Naive thymus-derived CD8-positive, alpha-beta T cell (primary cell): ENCODE results near the gene CTBP2. TPM values are rescaled to one million over a fixed set of nuclear protein-coding genes. Genes with fewer than 3 reads are reported as not detected.

Experiments
- ATAC-seq, 2 donors: fragments of 150-1000 bp; cut with Tn5 transposase in 1 of 2; sonication (Bioruptor Pico), chemical (Tn5 transposase) in 1 of 2; 1 replicate in 1 of 2; 2 replicates in 1 of 2; pipeline ENCODE4 v1.10.0; 2021; ENCODE audit warnings: mild to moderate bottlenecking in 2 of 2, moderate library complexity in 2 of 2
- POLR2A ChIA-PET: fragments of 350-600 bp; sonication (Branson Sonifier 250); formaldehyde crosslinking; loops from one replicate; lab custom pipeline; 2021; ENCODE audit warnings: antibody characterized with exemption; lab: Charles Lee
- DNase-seq, 10 donors: peaks; one replicate each; pipeline versions ENCODE4 v3.0.0 to v3.0.0-alpha.2; 2020 to 2022
- H3K27ac Mint-ChIP-seq, 10 donors: one replicate each; pipeline ENCODE4 v1.8.0; 2020 to 2022; ENCODE audit warnings: mild to moderate bottlenecking in 10 of 10, mixed read lengths in 10 of 10, moderate library complexity in 4 of 10, inconsistent platforms in 1 of 10
- H3K27me3 Mint-ChIP-seq, 5 donors: one replicate each; pipeline ENCODE4 v1.8.0; 2021 to 2022; ENCODE audit warnings: mixed read lengths in 5 of 5
- H3K36me3 Mint-ChIP-seq, 3 donors: one replicate each; pipeline ENCODE4 v1.8.0; 2020 to 2022; ENCODE audit warnings: mixed read lengths in 3 of 3, mild to moderate bottlenecking in 2 of 3, inconsistent platforms in 1 of 3
- H3K4me1 Mint-ChIP-seq, 4 donors: one replicate each; pipeline ENCODE4 v1.8.0; 2021 to 2022; ENCODE audit warnings: mixed read lengths in 4 of 4
- H3K4me3 Mint-ChIP-seq, 10 donors: one replicate each; pipeline ENCODE4 v1.8.0; 2020 to 2022; ENCODE audit warnings: mild to moderate bottlenecking in 10 of 10, mixed read lengths in 10 of 10, moderate library complexity in 6 of 10, inconsistent platforms in 1 of 10
- H3K9me3 Mint-ChIP-seq, 9 donors: one replicate each; pipeline ENCODE4 v1.8.0; 2020 to 2022; ENCODE audit warnings: mixed read lengths in 9 of 9, mild to moderate bottlenecking in 3 of 9, inconsistent platforms in 1 of 9, moderate library complexity in 1 of 9
- polyA plus RNA-seq, 3 donors: library from polyadenylated mRNA; unstranded; fragments of 300-500 nt; fragmentation: Illumina TruSeq; gene quantifications; one replicate each; pipeline ENCODE4 v1.2.3, GENCODE V29; 2021
- total RNA-seq, 8 experiments: library from RNA in 2 of 8; stranded (reverse) in 2 of 8; gene quantifications; one replicate each; pipeline ENCODE4 v1.2.3 and lab custom pipeline; 2021 to 2026

The CTBP2 gene
- total and polyA plus RNA-seq, 5 experiments from 2014 or later: 0.05 to 3.1 (median 0.42) TPM

DNA sequence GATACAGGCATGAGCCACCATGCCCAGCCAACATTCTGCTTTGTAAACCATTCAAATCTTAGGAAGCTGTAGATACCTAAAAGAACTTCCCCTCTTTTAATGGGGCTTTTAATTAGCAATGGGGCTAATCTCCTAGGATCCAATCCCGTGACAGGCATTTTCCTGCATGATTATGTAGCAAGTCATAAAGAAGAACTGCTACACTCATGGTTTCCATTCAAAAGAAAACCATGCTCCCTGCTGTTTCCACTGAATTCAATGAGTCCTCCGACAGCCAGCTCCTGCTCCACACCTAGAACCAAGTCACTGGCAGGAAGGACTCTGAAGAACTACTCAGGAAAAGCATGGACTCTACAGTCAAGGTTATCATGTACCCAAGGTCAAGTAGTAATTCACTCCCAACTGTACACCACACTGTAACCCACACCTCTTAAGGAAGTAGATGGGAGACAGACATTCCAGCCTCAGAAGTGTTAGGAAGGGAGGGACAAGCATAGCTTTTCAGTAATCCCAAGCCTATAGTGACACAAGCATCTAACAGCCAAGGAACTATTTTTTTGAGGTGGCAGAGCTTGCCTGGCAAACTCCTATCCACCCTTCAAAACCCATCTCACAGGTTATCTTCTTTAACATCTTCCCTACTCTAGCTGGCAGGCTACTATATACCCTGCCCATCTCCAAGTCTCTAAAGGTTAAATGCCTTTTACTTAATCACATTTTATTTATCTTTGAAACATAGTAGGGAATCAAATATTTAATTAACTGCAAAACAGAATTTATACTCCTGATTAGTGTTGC lies 47.5 kb downstream of the CTBP2 start:
- Mint-ChIP-seq H3K9me3 (peaks cover 0 to 2% (median 2%) of the 10 kb centered on the region in 9 donors), H3K36me3 (peaks cover 0 to 1% (median 0%) of the 10 kb centered on the region in 3 donors), H3K4me3 (no peak overlapping the region), H3K4me1 (peaks cover 0 to 12% (median 0%) of the 10 kb centered on the region in 4 donors), H3K27me3 (no peaks in the 10 kb centered on the region), H3K27ac (no peak overlapping the region)
- ATAC-seq: no peak
- DNase-seq: peak in 1 of 10 donors; percentile 13
- POLR2A ChIA-PET: no interaction called here

- Mint-ChIP-seq H3K4me3 (no peak overlapping the region), H3K4me1 (peaks cover 0 to 7% (median 0%) of the 10 kb centered on the region in 4 donors), H3K27ac (no peak overlapping the region), H3K36me3 (peaks cover 0 to 7% (median 0%) of the 10 kb centered on the region in 3 donors), H3K27me3 (no peaks in the 10 kb centered on the region), H3K9me3 (peaks cover 0 to 10% (median 3%) of the 10 kb centered on the region in 9 donors)
- POLR2A ChIA-PET: no interaction called here
- DNase-seq (no peak), ATAC-seq (no peak)
These were observed 49.1 kb downstream of the CTBP2 start for GRCh38 chr10:125111118-125111727.

- H3K4me3 Mint-ChIP-seq: no peak overlapping the region
- DNase-seq: no peak
- H3K4me1 Mint-ChIP-seq: peaks cover 0 to 3% (median 0%) of the 10 kb centered on the region in 4 donors
- POLR2A ChIA-PET: no interaction called here
- peaks cover 0 to 7% (median 0%) of the 10 kb centered on the region in 3 donors for H3K36me3 Mint-ChIP-seq
- peaks cover 0 to 10% (median 3%) of the 10 kb centered on the region in 9 donors for H3K9me3 Mint-ChIP-seq
- no peak overlapping the region for H3K27ac Mint-ChIP-seq
- H3K27me3 Mint-ChIP-seq: peaks cover 0 to 2% (median 0%) of the 10 kb centered on the region in 5 donors
- ATAC-seq: no peak
These were observed 52.3 kb downstream of the CTBP2 start for GRCh38 chr10:125107965-125108580.

DNA sequence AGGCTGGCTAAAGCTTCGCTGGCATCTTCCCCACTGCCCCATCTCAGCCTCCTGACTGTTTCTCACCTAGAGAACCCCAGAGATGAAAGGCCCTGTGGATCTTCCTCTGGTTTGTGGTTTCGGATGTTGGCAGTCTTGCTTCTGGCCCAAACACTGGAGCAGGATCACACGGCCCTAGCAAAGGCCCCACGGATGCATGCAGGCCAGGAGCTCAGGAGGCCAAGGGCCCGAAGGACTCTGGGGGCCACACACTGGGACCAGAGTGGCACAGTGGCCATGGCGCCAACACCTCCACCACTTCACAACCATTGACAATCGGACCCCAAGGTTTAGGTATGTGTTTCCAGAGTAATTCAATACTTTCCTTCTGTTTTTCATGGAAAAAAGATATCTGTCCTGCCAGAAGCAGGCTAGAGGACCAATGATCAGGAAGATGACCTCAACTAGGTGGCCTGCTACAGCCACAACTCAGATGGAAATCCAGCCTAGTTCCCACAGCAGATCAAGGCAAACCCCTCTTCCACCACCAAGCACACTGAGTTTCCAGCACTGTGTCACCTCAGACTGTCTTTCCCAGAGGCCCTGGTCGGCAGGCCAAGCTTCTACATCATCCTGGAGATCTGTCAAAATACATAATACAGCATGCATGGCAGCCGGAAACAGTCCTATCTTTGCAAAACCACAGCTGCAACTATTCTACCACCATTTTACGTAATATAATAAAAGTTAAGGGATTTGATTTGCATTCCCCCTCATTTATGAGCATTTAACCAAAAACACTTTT lies 53.0 kb downstream of the CTBP2 start:
- peak in 1 of 10 donors; percentile 24 for DNase-seq
- Mint-ChIP-seq H3K4me1 (peaks cover 0 to 5% (median 0%) of the 10 kb centered on the region in 4 donors), H3K27me3 (peaks cover 0 to 2% (median 0%) of the 10 kb centered on the region in 5 donors), H3K9me3 (peaks cover 0 to 10% (median 3%) of the 10 kb centered on the region in 9 donors), H3K36me3 (peaks cover 0 to 7% (median 0%) of the 10 kb centered on the region in 3 donors), H3K4me3 (no peak overlapping the region), H3K27ac (no peak overlapping the region)
- POLR2A ChIA-PET: no interaction called here
- no peak for ATAC-seq

DNA sequence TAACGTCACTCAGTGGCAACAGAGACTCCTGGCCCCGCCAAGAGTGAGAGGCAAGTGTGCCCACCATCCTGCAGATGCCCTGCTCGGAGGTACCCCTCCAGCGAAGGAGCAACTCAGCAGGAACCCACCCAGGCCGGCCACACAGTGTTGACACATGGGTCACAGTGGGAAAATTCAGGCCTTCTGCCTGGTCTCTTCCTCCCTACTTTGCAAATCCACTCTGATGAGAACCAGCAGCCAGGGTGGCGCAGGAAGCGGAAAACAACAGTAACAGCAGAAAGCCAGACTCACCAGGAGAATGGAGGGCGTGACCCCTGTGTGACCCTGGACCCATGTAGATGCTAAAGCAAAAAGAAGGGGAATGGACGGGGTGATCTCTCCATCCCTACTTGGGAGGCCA lies 53.8 kb downstream of the CTBP2 start:
- Mint-ChIP-seq H3K9me3 (peaks cover 0 to 10% (median 3%) of the 10 kb centered on the region in 9 donors), H3K4me3 (no peak overlapping the region), H3K4me1 (peaks cover 0 to 10% (median 0%) of the 10 kb centered on the region in 4 donors), H3K27ac (no peak overlapping the region), H3K27me3 (peaks cover 0 to 2% (median 0%) of the 10 kb centered on the region in 5 donors), H3K36me3 (peaks cover 0 to 7% (median 0%) of the 10 kb centered on the region in 3 donors)
- DNase-seq (peak in 1 of 10 donors; percentile 36), ATAC-seq (no peak)
- POLR2A ChIA-PET: no interaction called here

GRCh38 chr10:125105706-125106255 lies 54.6 kb downstream of the CTBP2 start:
- no peak overlapping the region for H3K27ac Mint-ChIP-seq
- H3K27me3 Mint-ChIP-seq: peaks cover 0 to 2% (median 0%) of the 10 kb centered on the region in 5 donors
- POLR2A ChIA-PET: no interaction called here
- H3K4me1 Mint-ChIP-seq: peaks cover 0 to 9% (median 0%) of the 10 kb centered on the region in 4 donors
- DNase-seq (peak in 1 of 10 donors; percentile 52), ATAC-seq (no peak)
- peaks cover 0 to 7% (median 0%) of the 10 kb centered on the region in 3 donors for H3K36me3 Mint-ChIP-seq
- no peak overlapping the region for H3K4me3 Mint-ChIP-seq
- H3K9me3 Mint-ChIP-seq: peaks cover 0 to 10% (median 3%) of the 10 kb centered on the region in 9 donors

DNA sequence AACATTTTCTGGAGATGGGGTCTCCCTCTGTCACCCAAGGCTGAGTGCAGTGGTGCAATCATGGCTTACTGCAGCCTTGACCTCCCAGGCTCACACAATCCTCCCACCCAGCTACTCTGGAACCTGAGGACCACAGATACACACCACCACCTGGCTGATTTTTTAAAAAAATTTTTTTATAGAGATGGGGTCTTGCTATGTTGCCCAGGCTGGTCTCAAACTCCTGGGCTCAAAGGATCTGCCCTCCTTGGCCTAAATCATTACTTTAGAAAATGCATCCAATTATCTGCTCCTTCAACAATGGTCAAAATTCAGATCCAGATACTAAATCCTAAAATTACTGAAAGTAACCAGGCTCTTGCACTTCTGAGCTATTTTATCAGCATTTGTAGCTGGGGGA lies 55.2 kb downstream of the CTBP2 start:
- H3K4me1 Mint-ChIP-seq: peaks cover 0 to 9% (median 0%) of the 10 kb centered on the region in 4 donors
- peaks cover 0 to 10% (median 3%) of the 10 kb centered on the region in 9 donors for H3K9me3 Mint-ChIP-seq
- DNase-seq (no peak), ATAC-seq (no peak)
- no peak overlapping the region for H3K27ac Mint-ChIP-seq
- H3K27me3 Mint-ChIP-seq: peaks cover 0 to 2% (median 0%) of the 10 kb centered on the region in 5 donors
- H3K36me3 Mint-ChIP-seq: peaks cover 0 to 7% (median 0%) of the 10 kb centered on the region in 3 donors
- no peak overlapping the region for H3K4me3 Mint-ChIP-seq
- POLR2A ChIA-PET: no interaction called here

GRCh38 chr10:125104559-125104958 lies 55.8 kb downstream of the CTBP2 start:
- Mint-ChIP-seq H3K36me3 (peaks cover 0 to 7% (median 0%) of the 10 kb centered on the region in 3 donors), H3K9me3 (peaks cover 0 to 10% (median 3%) of the 10 kb centered on the region in 9 donors), H3K4me3 (no peak overlapping the region), H3K4me1 (peaks cover 0 to 9% (median 0%) of the 10 kb centered on the region in 4 donors), H3K27ac (no peak overlapping the region), H3K27me3 (peaks cover 0 to 2% (median 0%) of the 10 kb centered on the region in 5 donors)
- DNase-seq (no peak), ATAC-seq (no peak)
- POLR2A ChIA-PET: no interaction called here

DNA sequence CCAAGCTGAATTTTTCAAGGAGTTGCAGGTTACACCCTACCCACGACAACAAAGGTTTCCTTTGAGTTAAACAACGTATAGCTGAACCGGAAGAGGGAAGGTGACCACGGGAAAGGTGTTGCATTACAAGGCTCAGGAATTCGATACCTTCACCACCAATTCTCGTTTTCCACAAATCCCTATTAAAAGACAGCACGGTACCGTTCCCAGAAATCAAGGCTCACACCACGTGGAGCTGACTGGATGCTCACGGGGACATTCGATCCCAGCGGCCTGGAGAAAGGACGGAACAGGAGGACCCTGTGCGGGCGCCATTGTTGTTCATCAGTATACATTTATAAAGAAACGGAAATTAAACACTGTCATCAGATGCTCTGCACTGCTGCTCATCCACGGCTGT lies 56.4 kb downstream of the CTBP2 start:
- Mint-ChIP-seq H3K27ac (no peak overlapping the region), H3K4me1 (peaks cover 0 to 9% (median 0%) of the 10 kb centered on the region in 4 donors), H3K9me3 (peaks cover 0 to 10% (median 3%) of the 10 kb centered on the region in 9 donors), H3K36me3 (peaks cover 0 to 7% (median 0%) of the 10 kb centered on the region in 3 donors), H3K27me3 (peaks cover 0 to 2% (median 0%) of the 10 kb centered on the region in 5 donors), H3K4me3 (no peak overlapping the region)
- ATAC-seq (no peak), DNase-seq (peak in 1 of 10 donors; percentile 8)
- POLR2A ChIA-PET: no interaction called here

DNA sequence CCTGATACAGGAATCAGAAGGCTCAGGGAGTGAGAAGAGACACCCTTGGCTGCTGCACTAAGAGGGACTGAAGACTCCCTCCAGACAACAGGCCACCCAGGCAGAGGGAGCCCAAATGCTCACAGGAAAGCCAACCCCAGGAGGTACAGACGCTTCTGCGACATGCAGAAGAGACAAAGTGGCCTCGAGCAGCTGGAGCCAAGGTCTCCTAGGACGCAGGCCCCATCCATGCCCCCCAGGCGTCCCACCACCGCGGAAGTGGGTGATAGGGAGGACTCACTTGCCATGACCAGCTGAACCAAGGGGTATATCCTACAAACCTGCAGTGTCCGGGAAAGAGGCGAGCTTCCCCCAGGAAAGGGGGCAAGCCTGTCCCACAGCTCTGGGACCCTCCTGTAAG lies 56.9 kb downstream of the CTBP2 start:
- POLR2A ChIA-PET: no interaction called here
- Mint-ChIP-seq H3K27ac (no peak overlapping the region), H3K9me3 (peaks cover 0 to 10% (median 3%) of the 10 kb centered on the region in 9 donors), H3K36me3 (peaks cover 0 to 7% (median 0%) of the 10 kb centered on the region in 3 donors), H3K4me3 (no peak overlapping the region), H3K4me1 (peaks cover 0 to 9% (median 0%) of the 10 kb centered on the region in 4 donors), H3K27me3 (peaks cover 0 to 2% (median 2%) of the 10 kb centered on the region in 5 donors)
- ATAC-seq: no peak
- peak in 1 of 10 donors; percentile 41 for DNase-seq

- peak in 1 of 10 donors; percentile 23 for DNase-seq
- Mint-ChIP-seq H3K36me3 (peaks cover 0 to 5% (median 0%) of the 10 kb centered on the region in 3 donors), H3K9me3 (peaks cover 0 to 7% (median under 1%) of the 10 kb centered on the region in 9 donors), H3K4me3 (no peak overlapping the region), H3K27me3 (peaks cover 0 to 4% (median 2%) of the 10 kb centered on the region in 5 donors), H3K27ac (peak overlapping the region in 1 of 10 donors; percentile 79), H3K4me1 (peaks cover 0 to 9% (median 0%) of the 10 kb centered on the region in 4 donors)
- POLR2A ChIA-PET: no interaction called here
- ATAC-seq: no peak
These were observed 57.5 kb downstream of the CTBP2 start for GRCh38 chr10:125102821-125103220.
